Panc1 (cell line): ENCODE measurements around the gene KAZN. TPM values are rescaled to one million over a fixed set of nuclear protein-coding genes. Genes with fewer than 3 reads are reported as not detected.
A peak's percentile ranks its signal among the peaks of the same experiment; 100 is the strongest.

Experiments used
- ATAC-seq: fragments of 200-7000 bp; cut with Tn5 transposase; 2 replicates; pipeline ENCODE4 v1.9.1; 2020; ENCODE audit warnings: mild to moderate bottlenecking, moderate library complexity
- BruUV-seq: library from RNA; stranded (reverse); fragments of 400-500 nt; replicated peaks from 2 replicates; lab custom pipeline; 2021; lab: Mats Ljungman, UMichigan
- CTCF ChIA-PET: fragments of 300-600 bp; sonication (Branson Sonifier 250); formaldehyde crosslinking; loops from one replicate; lab custom pipeline; 2022; ENCODE audit warnings: antibody characterized with exemption; lab: Charles Lee
- POLR2A ChIA-PET: fragments of 300-600 bp; sonication (Branson Sonifier 250); formaldehyde crosslinking; loops from one replicate; lab custom pipeline; 2022; ENCODE audit warnings: antibody characterized with exemption; lab: Charles Lee
- DNase-seq: peaks from one replicate; pipeline ENCODE4 v3.0.0-alpha.2; 2010; ENCODE audit warnings: low read depth, low spot score
- H3K27ac ChIP-seq: 2 replicates; pipeline ENCODE4 v1.5.1; 2011; ENCODE audit warnings: mild to moderate bottlenecking, low read length, inconsistent platforms
- H3K27me3 ChIP-seq: fragments of 200-500 bp; sonication (Bioruptor generic); 2 replicates; pipeline ENCODE4 v1.6.0; 2014; ENCODE audit warnings: low read length, inconsistent platforms; ENCODE audit not compliant: control insufficient read depth, insufficient read depth
- H3K36me3 ChIP-seq: fragments of 200-500 bp; sonication (Bioruptor generic); 2 replicates; pipeline ENCODE4 v1.5.1; 2014; ENCODE audit warnings: inconsistent platforms, mild to moderate bottlenecking, low read length, moderate library complexity; ENCODE audit not compliant: control insufficient read depth, insufficient read depth
- H3K4me1 ChIP-seq: 2 replicates; pipeline ENCODE4 v1.5.1; 2011; ENCODE audit warnings: inconsistent platforms, mild to moderate bottlenecking, low read length, moderate library complexity; ENCODE audit not compliant: control insufficient read depth, insufficient read depth
- H3K4me3 ChIP-seq, 2 experiments: 2 replicates each; pipeline ENCODE4 v1.5.1; 2011 to 2012; ENCODE audit warnings: low read depth in 2 of 2, low read length in 2 of 2, mild to moderate bottlenecking in 2 of 2, inconsistent platforms in 1 of 2, moderate library complexity in 1 of 2
- H3K9me3 ChIP-seq: fragments of 200-500 bp; sonication (Bioruptor generic); 2 replicates; pipeline ENCODE4 v1.5.1; 2014; ENCODE audit warnings: low read depth, mild to moderate bottlenecking, inconsistent platforms, low read length, moderate library complexity; ENCODE audit not compliant: control insufficient read depth, insufficient read depth
- POLR2AphosphoS5 ChIP-seq: IDR thresholded peaks from 2 replicates; pipeline ENCODE4 v1.6.1; 2012; ENCODE audit warnings: mild to moderate bottlenecking, low read depth, low read length, moderate library complexity
- SIN3A ChIP-seq: IDR thresholded peaks from 2 replicates; pipeline ENCODE4 v1.6.1; 2012; ENCODE audit warnings: low read depth, mild to moderate bottlenecking, low read length, moderate library complexity, borderline replicate concordance; ENCODE audit not compliant: insufficient read depth
- TCF7L2 ChIP-seq: IDR thresholded peaks from 2 replicates; pipeline ENCODE4 v1.6.1; 2011; ENCODE audit warnings: mild to moderate bottlenecking, low read depth, low read length, inconsistent platforms
- in situ Hi-C: cut with HindIII; loops from 2 replicates; pipeline ENCODE4 v1.10.0; 2016; ENCODE audit warnings: low sequenced_read_pairs, low pct_unique_long_range_greater_than_20kb
- intact Hi-C: fragments of 100-400 bp; cut with micrococcal nuclease; formaldehyde crosslinking; loops from one replicate; pipeline ENCODE4 v1.10.0; 2022; ENCODE audit not compliant: unreplicated experiment
- total RNA-seq: library from RNA; stranded (reverse); gene quantifications from one replicate; pipeline ENCODE4 v1.2.1, GENCODE V29; 2021; ENCODE audit not compliant: unreplicated experiment
- TF ChIP-seq, protein P1 (sequence below): fragments of 450-650 bp; IDR thresholded peaks from 2 replicates; pipeline ENCODE4 v1.5.1; 2017; ENCODE audit warnings: mild to moderate bottlenecking
- TF ChIP-seq, protein P2 (sequence below), 2 experiments: IDR thresholded peaks; 2 replicates each; pipeline ENCODE4 v1.6.1; 2011 to 2012; ENCODE audit warnings: low read depth in 2 of 2, control low read depth in 1 of 2, low read length in 1 of 2, mild to moderate bottlenecking in 1 of 2, moderate library complexity in 1 of 2; ENCODE audit not compliant: insufficient read depth in 1 of 2

KAZN gene
- total RNA-seq, 1 experiment from 2014 or later = 6.6 TPM

DNA sequence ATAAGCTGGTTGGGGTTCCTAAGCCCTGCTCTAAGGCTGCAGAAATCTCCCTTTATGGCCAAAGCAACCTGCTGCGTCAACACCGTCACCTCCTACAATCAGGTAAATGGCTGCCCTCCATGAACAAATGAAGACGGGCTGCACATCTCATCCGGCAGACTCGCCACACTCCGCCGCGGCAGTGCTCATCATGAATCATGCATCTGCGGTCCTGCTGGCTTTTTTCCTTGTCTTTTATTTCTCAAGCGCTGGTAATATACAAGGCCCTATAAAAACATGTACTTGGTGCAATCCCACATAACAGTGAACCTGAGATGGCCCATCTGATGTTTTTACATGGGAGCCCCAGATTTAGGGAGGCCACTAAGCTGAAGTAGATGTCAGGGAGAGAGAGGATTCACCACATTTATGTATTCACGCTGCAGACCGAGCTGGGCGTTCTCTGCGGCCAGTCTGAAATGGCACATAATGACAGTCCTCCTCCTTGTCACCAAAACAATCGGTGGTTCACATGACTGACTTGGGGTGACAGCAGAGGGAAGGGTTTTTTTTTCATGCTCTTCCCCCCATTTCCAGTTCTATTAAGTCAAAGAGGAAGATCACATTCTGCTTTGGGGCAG, 91.6 kb downstream of the KAZN start:
- BruUV-seq = no TSS peak
- Histone ChIP-seq H3K36me3 (no peaks in the 10 kb centered on the region; the same call in 1 of the 2 replicates), H3K27me3 (peaks cover 23% of the 10 kb centered on the region), H3K9me3 (no peaks in the 10 kb centered on the region), H3K4me3 (no peak overlapping the region), H3K4me1 (no peaks in the 10 kb centered on the region), H3K27ac (no peak overlapping the region)
- TF ChIP-seq POLR2AphosphoS5 = no peak
- TF ChIP-seq, protein P1, sequence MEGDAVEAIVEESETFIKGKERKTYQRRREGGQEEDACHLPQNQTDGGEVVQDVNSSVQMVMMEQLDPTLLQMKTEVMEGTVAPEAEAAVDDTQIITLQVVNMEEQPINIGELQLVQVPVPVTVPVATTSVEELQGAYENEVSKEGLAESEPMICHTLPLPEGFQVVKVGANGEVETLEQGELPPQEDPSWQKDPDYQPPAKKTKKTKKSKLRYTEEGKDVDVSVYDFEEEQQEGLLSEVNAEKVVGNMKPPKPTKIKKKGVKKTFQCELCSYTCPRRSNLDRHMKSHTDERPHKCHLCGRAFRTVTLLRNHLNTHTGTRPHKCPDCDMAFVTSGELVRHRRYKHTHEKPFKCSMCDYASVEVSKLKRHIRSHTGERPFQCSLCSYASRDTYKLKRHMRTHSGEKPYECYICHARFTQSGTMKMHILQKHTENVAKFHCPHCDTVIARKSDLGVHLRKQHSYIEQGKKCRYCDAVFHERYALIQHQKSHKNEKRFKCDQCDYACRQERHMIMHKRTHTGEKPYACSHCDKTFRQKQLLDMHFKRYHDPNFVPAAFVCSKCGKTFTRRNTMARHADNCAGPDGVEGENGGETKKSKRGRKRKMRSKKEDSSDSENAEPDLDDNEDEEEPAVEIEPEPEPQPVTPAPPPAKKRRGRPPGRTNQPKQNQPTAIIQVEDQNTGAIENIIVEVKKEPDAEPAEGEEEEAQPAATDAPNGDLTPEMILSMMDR = no peak
- no peak for TF ChIP-seq TCF7L2
- TF ChIP-seq, protein P2, sequence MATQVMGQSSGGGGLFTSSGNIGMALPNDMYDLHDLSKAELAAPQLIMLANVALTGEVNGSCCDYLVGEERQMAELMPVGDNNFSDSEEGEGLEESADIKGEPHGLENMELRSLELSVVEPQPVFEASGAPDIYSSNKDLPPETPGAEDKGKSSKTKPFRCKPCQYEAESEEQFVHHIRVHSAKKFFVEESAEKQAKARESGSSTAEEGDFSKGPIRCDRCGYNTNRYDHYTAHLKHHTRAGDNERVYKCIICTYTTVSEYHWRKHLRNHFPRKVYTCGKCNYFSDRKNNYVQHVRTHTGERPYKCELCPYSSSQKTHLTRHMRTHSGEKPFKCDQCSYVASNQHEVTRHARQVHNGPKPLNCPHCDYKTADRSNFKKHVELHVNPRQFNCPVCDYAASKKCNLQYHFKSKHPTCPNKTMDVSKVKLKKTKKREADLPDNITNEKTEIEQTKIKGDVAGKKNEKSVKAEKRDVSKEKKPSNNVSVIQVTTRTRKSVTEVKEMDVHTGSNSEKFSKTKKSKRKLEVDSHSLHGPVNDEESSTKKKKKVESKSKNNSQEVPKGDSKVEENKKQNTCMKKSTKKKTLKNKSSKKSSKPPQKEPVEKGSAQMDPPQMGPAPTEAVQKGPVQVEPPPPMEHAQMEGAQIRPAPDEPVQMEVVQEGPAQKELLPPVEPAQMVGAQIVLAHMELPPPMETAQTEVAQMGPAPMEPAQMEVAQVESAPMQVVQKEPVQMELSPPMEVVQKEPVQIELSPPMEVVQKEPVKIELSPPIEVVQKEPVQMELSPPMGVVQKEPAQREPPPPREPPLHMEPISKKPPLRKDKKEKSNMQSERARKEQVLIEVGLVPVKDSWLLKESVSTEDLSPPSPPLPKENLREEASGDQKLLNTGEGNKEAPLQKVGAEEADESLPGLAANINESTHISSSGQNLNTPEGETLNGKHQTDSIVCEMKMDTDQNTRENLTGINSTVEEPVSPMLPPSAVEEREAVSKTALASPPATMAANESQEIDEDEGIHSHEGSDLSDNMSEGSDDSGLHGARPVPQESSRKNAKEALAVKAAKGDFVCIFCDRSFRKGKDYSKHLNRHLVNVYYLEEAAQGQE (IDR thresholded peaks at IDR 0.05; ENCODE audit: insufficient read depth in 1 of 2, low read depth in 2 of 2, low read length in 1 of 2) = no peak
- intact Hi-C loops (no loop called here), in situ Hi-C loops (no loop called here)
- DNase-seq (no peak), ATAC-seq (0 out of 2 replicates have a peak, but pooled peaks have one; percentile 38)
- POLR2A ChIA-PET = no interaction called here
- CTCF ChIA-PET = no interaction called here

DNA sequence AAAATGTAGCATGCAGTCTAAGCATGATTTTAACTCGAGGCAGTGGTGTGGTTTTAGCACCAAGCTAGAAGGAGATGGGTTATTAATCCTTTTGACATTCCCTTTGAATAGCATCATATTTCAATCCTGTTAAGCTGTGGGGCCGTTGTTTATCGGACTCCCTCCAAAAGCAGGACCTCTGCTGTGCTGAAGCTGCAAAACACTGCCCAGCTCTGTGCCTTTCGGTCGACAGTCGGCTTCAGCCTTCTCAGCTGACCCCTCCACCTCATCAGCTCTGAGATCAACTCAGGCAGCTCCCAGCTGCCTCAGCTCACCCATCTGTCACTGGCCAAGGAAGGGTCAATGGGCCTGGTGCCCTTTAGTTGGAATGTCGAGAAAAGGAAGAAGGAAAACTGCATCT, 95.5 kb downstream of the KAZN start:
- ChIA-PET POLR2A (no interaction called here), CTCF (no interaction called here)
- Histone ChIP-seq H3K9me3 (no peaks in the 10 kb centered on the region), H3K36me3 (no peaks in the 10 kb centered on the region; the same call in 1 of the 2 replicates), H3K4me3 (no peak overlapping the region), H3K4me1 (no peaks in the 10 kb centered on the region), H3K27ac (no peak overlapping the region), H3K27me3 (peaks cover 26% of the 10 kb centered on the region)
- BruUV-seq = no TSS peak
- TF ChIP-seq, protein P2 (IDR thresholded peaks at IDR 0.05; ENCODE audit: insufficient read depth in 1 of 2, low read depth in 2 of 2, low read length in 1 of 2) = no peak
- TF ChIP-seq POLR2AphosphoS5 = no peak
- TF ChIP-seq, protein P1 = no peak
- no peak for TF ChIP-seq SIN3A
- TF ChIP-seq TCF7L2 = no peak
- intact Hi-C loops (no loop called here), in situ Hi-C loops (no loop called here)
- ATAC-seq (no peak), DNase-seq (no peak)
